HG02759 (cell line): ENCODE measurements around the gene BHMT2.

ENCODE experiments used
- ATAC-seq: cut with Tn5 transposase; IDR thresholded peaks from one replicate; pipeline ENCODE4 v1.9.1; 2021; ENCODE audit warnings: mild to moderate bottlenecking, moderate library complexity; ENCODE audit not compliant: unreplicated experiment

BHMT2 gene, protein sequence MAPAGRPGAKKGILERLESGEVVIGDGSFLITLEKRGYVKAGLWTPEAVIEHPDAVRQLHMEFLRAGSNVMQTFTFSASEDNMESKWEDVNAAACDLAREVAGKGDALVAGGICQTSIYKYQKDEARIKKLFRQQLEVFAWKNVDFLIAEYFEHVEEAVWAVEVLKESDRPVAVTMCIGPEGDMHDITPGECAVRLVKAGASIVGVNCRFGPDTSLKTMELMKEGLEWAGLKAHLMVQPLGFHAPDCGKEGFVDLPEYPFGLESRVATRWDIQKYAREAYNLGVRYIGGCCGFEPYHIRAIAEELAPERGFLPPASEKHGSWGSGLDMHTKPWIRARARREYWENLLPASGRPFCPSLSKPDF

GRCh38 chr5:79069488-79070349 is at the start of gene BHMT2, which contains the start of gene DMGDH:
TSS of gene BHMT2 (plus strand) at chr5:79069767. CDS start at chr5:79069783, 16 bp downstream.
TSS of gene DMGDH (minus strand) at chr5:79069674. CDS start at chr5:79069620, 54 bp downstream.
- no peak for ATAC-seq

GRCh38 chr5:79020861-79021561 is 48.6 kb upstream of the BHMT2 start:
- ATAC-seq, result peak; percentile 44

DNA sequence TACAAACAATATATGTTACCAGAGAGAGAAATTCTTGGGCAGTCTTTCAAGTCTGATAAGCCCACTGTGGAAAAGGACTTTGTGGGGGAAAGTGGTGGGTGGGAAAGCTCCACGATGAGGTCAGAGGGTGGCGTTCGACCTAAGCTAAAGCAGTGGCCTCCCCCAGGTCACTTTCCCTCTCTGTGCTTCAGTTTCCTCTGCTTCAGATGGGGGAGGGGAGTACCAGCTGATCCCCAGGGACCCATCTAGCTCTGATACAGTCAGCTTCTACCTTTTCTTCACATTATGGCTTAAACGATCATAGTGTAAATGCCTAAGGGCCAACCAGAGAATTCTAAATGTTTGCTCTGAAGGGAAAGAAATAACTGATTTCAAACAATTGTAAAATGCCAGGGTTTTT is 47.8 kb upstream of the BHMT2 start:
- no peak for ATAC-seq

DNA sequence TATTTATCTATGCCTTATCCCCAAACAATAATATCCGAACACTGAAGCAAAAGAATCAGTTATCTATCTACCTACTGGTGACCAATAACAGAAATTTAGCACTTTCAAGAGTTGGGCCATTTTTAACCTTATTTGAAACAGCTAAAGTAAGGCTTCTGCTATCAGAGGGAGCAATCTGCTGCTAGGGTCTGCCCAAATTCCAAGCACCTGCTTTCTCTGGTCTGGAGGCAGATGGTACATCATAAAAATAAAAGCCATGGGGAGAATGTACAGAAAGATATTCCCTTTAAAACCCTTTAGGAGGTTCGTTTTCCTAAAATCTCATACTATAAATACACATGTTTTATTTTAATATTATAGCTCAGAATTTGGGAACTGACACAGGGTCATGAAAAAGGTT is 46.8 kb upstream of the BHMT2 start:
- ATAC-seq, result no peak

GRCh38 chr5:79023348-79023747 is 46.2 kb upstream of the BHMT2 start:
- ATAC-seq, result no peak

DNA sequence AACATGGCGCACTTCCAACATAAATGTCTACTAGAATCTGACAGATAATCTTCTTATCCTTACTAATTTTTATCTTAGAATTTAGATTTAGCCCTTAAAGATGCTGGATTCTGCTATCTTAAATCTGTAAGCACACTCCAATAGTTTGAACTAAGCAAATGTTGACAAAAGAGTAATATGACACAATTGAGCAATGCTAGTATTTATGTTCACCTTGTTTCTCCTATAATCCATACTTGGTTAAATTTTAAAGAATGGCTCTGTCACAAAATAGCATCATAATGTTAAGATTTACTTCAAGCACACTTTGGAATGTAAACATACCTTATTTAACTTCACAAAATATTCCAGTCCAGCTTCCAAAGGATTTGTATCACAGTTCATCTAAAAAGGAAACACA is 45.6 kb upstream of the BHMT2 start:
- no peak for ATAC-seq

DNA sequence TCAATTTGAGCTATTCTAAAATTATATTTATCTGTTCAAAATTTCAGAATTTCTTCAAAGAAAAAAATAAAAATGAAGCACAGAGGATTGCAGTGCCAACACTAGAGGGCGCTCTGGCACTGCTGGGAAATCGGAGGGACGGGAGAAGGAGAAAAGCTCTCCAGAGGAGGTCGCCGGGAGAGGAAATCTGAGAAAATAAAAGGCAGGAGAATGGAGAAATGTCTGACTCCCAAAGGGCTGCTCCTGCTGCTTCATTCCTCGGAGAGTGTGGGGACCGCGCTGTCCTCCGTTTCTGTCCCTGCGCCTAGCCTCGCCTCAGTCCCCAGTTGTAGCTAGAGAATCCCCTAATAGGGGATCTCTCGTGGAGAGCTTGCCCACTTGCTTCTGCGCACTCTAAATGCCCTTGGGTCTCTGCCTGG is 44.5 kb upstream of the BHMT2 start:
- no peak for ATAC-seq

DNA sequence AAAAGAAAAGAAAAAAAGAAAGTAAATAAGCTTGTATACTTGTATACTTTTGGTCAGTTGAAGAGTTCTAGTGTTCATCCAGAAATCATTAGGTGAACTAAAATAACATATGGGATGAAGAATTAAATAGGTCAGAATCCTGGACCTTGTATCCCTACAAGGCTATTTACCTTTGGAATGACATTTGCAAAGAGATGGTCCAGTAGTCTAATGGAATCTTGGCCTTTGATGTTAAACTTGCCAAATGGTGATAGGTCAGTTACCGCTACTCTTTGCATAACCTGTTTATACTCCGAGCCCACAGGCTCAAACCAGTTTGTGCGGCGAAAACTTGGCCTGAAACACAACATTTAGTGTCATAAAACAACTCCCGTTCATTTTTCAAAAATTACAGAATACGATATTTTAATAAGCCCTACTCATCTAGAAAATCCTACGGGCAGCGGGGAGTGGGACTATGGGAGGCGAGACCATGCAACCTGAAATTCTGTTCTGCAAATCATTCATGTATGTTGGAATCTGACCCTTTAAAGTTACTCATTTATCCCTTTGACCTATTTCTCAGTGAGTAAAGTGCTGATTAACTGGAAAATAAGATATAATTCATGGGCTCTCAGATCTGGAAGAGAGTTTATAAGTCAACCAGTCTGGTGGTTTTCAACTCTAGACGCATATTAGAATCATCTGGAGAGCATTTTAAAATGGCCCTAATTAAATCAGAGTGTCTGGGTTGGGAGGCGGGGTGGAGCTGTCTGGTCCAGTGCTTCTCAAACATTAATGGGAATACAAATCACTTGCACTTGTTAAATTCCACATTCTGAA is 38.7 kb upstream of the BHMT2 start:
- no peak for ATAC-seq

- no peak for ATAC-seq
Measured at GRCh38 chr5:79031485-79031867, 38.1 kb upstream of the BHMT2 start.

- ATAC-seq, result no peak
Measured at GRCh38 chr5:79032031-79032695, 37.4 kb upstream of the BHMT2 start.

GRCh38 chr5:79032782-79033181 is 36.8 kb upstream of the BHMT2 start:
- no peak for ATAC-seq

- ATAC-seq, result no peak
Measured at GRCh38 chr5:79035237-79035636, 34.3 kb upstream of the BHMT2 start.

GRCh38 chr5:79036769-79037168 is 32.8 kb upstream of the BHMT2 start:
- ATAC-seq, result no peak

GRCh38 chr5:79042188-79042587 is 27.4 kb upstream of the BHMT2 start:
- no peak for ATAC-seq

DNA sequence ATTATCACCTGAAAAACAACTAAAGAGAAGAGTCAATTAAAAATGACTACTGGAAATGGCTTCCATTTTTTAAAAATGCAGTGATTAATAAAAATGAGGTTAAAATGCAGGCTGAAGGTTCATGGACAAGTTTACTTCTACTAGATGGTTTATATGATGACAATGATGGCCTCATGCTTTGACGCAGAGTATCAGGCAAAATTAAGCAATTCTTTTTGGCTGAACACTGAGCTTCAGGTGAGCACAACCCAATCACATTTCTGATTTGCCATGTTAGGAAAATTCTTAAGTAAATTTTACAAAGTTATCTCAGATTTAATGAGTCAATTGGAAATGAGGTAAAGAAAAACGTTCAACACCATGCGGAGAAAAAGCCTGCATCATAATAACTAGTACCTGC is 22.4 kb upstream of the BHMT2 start:
- no peak for ATAC-seq

GRCh38 chr5:79048437-79048836 is 21.1 kb upstream of the BHMT2 start:
- no peak for ATAC-seq

- no peak for ATAC-seq
Measured at GRCh38 chr5:79050498-79050897, 19.1 kb upstream of the BHMT2 start.

GRCh38 chr5:79053321-79053720 is 16.2 kb upstream of the BHMT2 start:
- ATAC-seq, result no peak

- ATAC-seq, result no peak
Measured at GRCh38 chr5:79055017-79055416, 14.6 kb upstream of the BHMT2 start.

DNA sequence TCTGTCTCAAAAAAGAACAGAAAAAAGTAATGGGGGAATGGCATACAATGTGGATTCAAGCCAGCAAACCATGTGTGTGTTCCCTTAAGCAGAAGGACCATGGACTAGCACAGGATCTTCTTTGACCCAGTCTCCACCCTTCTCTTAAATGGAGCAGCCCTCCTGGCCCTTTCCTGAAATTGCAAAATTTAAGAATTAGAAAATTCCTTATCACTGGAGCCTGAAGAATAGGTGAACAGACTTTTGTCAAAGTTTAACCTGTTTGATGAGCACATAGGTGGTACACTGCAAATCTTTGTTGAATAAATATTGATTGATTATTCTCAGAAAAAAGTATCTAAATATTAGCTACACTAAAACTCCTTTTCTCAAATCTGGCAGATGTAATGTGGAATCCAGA is 12.7 kb upstream of the BHMT2 start:
- ATAC-seq, result no peak
